Neural cell (in vitro differentiated cells): ENCODE data around the gene CFAP45. TPM values are rescaled to one million over a fixed set of nuclear protein-coding genes. Genes with fewer than 3 reads are reported as not detected.

ENCODE experiments used
- H2AFZ ChIP-seq: fragments of 200-600, 300-800 bp; sonication (generic), shearing (Covaris generic); 2 replicates; pipeline ENCODE4 v1.6.0; 2014; ENCODE audit warnings: low read depth, mild to moderate bottlenecking, antibody characterized with exemption, low read length, moderate library complexity
- H3F3A ChIP-seq: fragments of 200-600 bp; shearing (Covaris generic); 2 replicates; pipeline ENCODE4 v1.6.1; 2016; ENCODE audit warnings: mild to moderate bottlenecking, moderate library complexity, mixed read lengths, antibody characterized with exemption, low read length; ENCODE audit not compliant: insufficient read depth, poor library complexity, severe bottlenecking
- H3K27ac ChIP-seq: fragments of 200-600, 300-800 bp; sonication (generic), shearing (Covaris generic); 2 replicates; pipeline ENCODE4 v1.5.1; 2014; ENCODE audit warnings: mild to moderate bottlenecking, low read length, moderate library complexity
- H3K27me3 ChIP-seq: fragments of 300-800, 200-600 bp; sonication (generic), shearing (Covaris generic); 2 replicates; pipeline ENCODE4 v1.6.0; 2014; ENCODE audit warnings: mild to moderate bottlenecking, low read depth, low read length, moderate library complexity; ENCODE audit not compliant: insufficient read depth
- H3K36me3 ChIP-seq: fragments of 300-800, 200-600 bp; sonication (generic), shearing (Covaris generic); 2 replicates; pipeline ENCODE4 v1.5.1; 2014; ENCODE audit warnings: mild to moderate bottlenecking, antibody characterized with exemption, low read length, moderate library complexity; ENCODE audit not compliant: insufficient read depth
- H3K4me2 ChIP-seq: fragments of 300-800, 200-600 bp; sonication (generic), shearing (Covaris generic); 2 replicates; pipeline ENCODE4 v1.6.0; 2014; ENCODE audit warnings: mild to moderate bottlenecking, low read length
- H3K4me3 ChIP-seq: fragments of 300-800, 200-600 bp; sonication (generic), shearing (Covaris generic); 2 replicates; pipeline ENCODE4 v1.5.1; 2014; ENCODE audit warnings: mild to moderate bottlenecking, low read length, moderate library complexity
- H3K79me2 ChIP-seq: fragments of 200-600 bp; shearing (Covaris generic); replicated peaks from 2 replicates; pipeline ENCODE4 v1.6.0; 2014; ENCODE audit warnings: mild to moderate bottlenecking, low read length, moderate library complexity; ENCODE audit not compliant: insufficient read depth
- H3K9ac ChIP-seq: fragments of 300-800, 200-600 bp; sonication (generic), shearing (Covaris generic); 2 replicates; pipeline ENCODE4 v1.6.1; 2016; ENCODE audit warnings: mild to moderate bottlenecking, low read length, mixed read lengths
- H3K9me2 ChIP-seq: fragments of 200-600 bp; shearing (Covaris generic); 2 replicates; pipeline ENCODE4 v1.6.1; 2016; ENCODE audit warnings: mild to moderate bottlenecking, low read length, mixed read lengths; ENCODE audit not compliant: insufficient read depth
- H3K9me3 ChIP-seq: fragments of 200-600, 300-800 bp; sonication (generic), shearing (Covaris generic); 2 replicates; pipeline ENCODE4 v1.6.1; 2016; ENCODE audit warnings: mild to moderate bottlenecking, mixed run types, low read length, moderate library complexity, mixed read lengths
- H4K20me1 ChIP-seq: fragments of 200-600 bp; shearing (Covaris generic); 2 replicates; pipeline ENCODE4 v1.6.1; 2016; ENCODE audit warnings: mild to moderate bottlenecking, mixed run types; ENCODE audit not compliant: insufficient read depth
- CTCF ChIP-seq: fragments of 450-650 bp; IDR thresholded peaks from 2 replicates; pipeline ENCODE4 v1.5.1; 2014; ENCODE audit warnings: antibody characterized with exemption, mild to moderate bottlenecking, moderate library complexity; ENCODE audit not compliant: poor library complexity, severe bottlenecking
- EP300 ChIP-seq: fragments of 450-650 bp; conservative IDR thresholded peaks from 2 replicates; pipeline ENCODE4 v1.6.1; 2014; ENCODE audit warnings: antibody characterized with exemption, mild to moderate bottlenecking, moderate library complexity; ENCODE audit not compliant: poor library complexity, severe bottlenecking
- EZH2 ChIP-seq: fragments of 200-600, 300-800 bp; shearing (Covaris generic), sonication (generic); IDR thresholded peaks from 2 replicates; pipeline ENCODE4 v1.6.1; 2014; ENCODE audit warnings: antibody characterized with exemption, low read length, borderline replicate concordance, mild to moderate bottlenecking; ENCODE audit not compliant: insufficient read depth, poor library complexity, severe bottlenecking
- MXI1 ChIP-seq: fragments of 450-650 bp; conservative IDR thresholded peaks from 2 replicates; pipeline ENCODE4 v1.6.1; 2014; ENCODE audit warnings: antibody characterized with exemption, mild to moderate bottlenecking; ENCODE audit not compliant: poor library complexity, severe bottlenecking
- POLR2AphosphoS5 ChIP-seq: IDR thresholded peaks from 2 replicates; pipeline ENCODE4 v1.6.1; 2012
- RAD21 ChIP-seq: fragments of 450-650 bp; conservative IDR thresholded peaks from 2 replicates; pipeline ENCODE4 v1.6.1; 2014; ENCODE audit warnings: antibody characterized with exemption, mild to moderate bottlenecking, moderate library complexity
- REST ChIP-seq: IDR thresholded peaks from 2 replicates; pipeline ENCODE4 v1.6.1; 2012; ENCODE audit warnings: borderline replicate concordance
- SMC3 ChIP-seq: fragments of 450-650 bp; conservative IDR thresholded peaks from 2 replicates; pipeline ENCODE4 v1.6.1; 2014; ENCODE audit warnings: antibody characterized with exemption, mild to moderate bottlenecking, moderate library complexity; ENCODE audit not compliant: poor library complexity
- TAF1 ChIP-seq: IDR thresholded peaks from 2 replicates; pipeline ENCODE4 v1.6.1; 2012; ENCODE audit warnings: low read depth
- polyA plus RNA-seq: library from polyadenylated mRNA; depleted of rRNA; stranded (reverse); fragments of >200 nt; gene quantifications from 2 replicates; pipeline ENCODE4 v1.2.3, GENCODE V29; 2014

CFAP45 gene
- polyA plus RNA-seq, 1 donor from 2014 or later: 0.12 TPM

- Histone ChIP-seq H3K79me2 (no peaks in the 10 kb centered on the region), H3K9me2 (no peaks in the 10 kb centered on the region), H4K20me1 (no peaks in the 10 kb centered on the region), H3K4me3 (no peak overlapping the region), H3K27me3 (peaks cover 5% of the 10 kb centered on the region), H3K36me3 (no peaks in the 10 kb centered on the region), H2AFZ (no peak overlapping the region), H3K9me3 (no peaks in the 10 kb centered on the region), H3F3A (no peaks in the 10 kb centered on the region), H3K9ac (no peak overlapping the region), H3K27ac (no peak overlapping the region), H3K4me2 (no peak overlapping the region)
- TF ChIP-seq CTCF: no peak
- TF ChIP-seq RAD21: no peak
- no peak for TF ChIP-seq MXI1
- no peak for TF ChIP-seq POLR2AphosphoS5
- TF ChIP-seq TAF1: no peak
These were observed 30.7 kb upstream of the CFAP45 start for GRCh38 chr1:159930634-159931033.

GRCh38 chr1:159930216-159930615 lies 30.3 kb upstream of the CFAP45 start:
- Histone ChIP-seq H3K27ac (no peak overlapping the region), H2AFZ (no peak overlapping the region), H3K9ac (no peak overlapping the region), H4K20me1 (no peaks in the 10 kb centered on the region), H3F3A (no peaks in the 10 kb centered on the region), H3K9me2 (no peaks in the 10 kb centered on the region), H3K79me2 (no peaks in the 10 kb centered on the region), H3K4me3 (no peak overlapping the region), H3K36me3 (no peaks in the 10 kb centered on the region), H3K4me2 (no peak overlapping the region), H3K9me3 (no peaks in the 10 kb centered on the region), H3K27me3 (peaks cover 9% of the 10 kb centered on the region)
- TF ChIP-seq EZH2 (no peak), EP300 (no peak), MXI1 (no peak), TAF1 (no peak), RAD21 (no peak), CTCF (no peak), SMC3 (no peak), POLR2AphosphoS5 (no peak), REST (no peak)
